ENCODE measurements around the gene EVA1B.

Gene EVA1B

DNA sequence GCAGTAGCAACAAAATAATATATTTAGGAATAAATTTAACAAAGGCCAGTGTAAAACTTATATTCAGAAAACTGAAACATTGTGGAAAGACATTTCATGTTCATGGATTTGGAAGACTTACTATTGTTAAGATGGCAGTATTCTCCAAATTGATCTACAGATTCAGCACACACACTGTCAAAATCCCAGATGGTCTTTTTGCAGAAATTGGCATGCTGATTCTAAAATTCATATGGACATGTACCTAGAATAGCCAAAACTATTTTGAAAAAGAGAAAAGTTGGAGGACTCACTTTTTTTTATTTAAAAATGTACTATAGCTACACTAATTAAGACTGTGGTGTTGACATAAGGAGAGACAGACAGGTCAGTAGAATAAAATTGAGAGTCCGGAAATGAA lies 49.2 kb downstream of the EVA1B start:
- DNase-seq: no peak

DNA sequence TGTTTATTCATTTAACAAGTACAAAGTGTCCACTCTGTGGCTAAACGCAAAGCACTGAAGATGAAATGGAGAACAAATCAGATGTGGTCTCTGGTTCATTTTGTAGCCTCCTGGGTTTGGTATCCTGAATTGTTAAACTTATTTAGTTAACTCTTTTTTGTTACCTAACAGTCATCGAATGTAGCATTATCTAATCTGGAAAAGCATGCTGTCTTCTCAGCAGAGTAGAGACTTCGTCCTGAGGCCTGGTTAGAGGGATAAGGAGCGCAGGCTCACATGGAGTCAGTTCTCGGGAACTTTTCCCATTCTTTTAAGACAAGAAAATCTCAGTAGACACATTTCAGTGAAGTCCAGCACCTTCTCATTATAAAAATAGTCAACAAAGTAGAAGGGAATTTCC lies 50.4 kb downstream of the EVA1B start:
- DNase-seq: no peak

Data from NCI-H2227 treated with DMSO at 0.1 percent for 48 hours (cell line).